Measurements from ENCODE around the gene FBP1.

The FBP1 gene

DNA sequence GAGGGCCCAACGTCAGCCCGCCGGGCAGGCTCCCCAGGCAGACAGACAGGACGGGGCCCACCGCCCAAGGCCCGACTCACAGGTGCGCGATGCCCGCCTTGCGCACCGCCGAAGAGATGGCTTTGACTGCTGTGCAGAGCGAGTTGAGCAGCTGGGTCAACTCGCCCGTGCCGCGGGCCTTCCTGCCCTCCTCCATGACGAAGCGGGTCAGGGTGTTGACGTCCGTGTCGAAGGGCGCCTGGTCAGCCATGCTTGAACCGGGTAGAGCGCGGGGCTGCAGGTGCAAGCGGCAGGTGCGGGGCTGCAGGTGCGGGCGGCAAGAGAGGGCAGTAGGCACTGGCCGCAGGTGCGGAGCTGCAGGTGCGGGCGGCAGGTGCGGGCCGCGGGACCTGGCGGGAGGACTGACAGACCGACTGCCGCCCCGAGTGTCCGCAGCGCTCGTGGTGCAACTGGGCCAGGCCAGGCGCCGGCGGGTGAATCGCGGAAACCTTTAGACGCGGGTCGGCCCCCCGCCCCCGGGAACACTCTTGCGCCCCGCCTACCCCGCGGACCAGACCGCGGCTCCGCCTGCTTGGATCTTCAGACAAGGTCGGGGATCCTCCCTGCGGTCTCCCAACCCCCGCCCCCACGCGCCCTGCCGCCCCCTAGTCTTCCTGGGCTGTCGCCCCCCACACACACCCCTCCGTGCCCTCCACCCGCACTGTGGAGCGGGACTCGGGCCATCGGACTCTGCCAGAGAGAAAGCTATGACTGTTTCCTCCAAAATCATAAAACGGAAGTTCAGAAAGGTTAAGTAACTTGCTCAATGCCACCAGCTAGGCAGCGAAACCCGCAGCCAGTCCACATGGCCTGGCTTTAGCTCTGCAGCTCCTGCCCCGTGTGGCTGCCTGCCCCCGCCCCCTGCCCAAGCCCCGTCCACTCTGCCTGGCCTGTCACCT, at the start of gene FBP1:
FBP1 (minus strand) TSS at position 458 of the 938 bp plus-strand sequence; CDS start at position 250, 208 bp downstream.
- H3K9me3 Mint-ChIP-seq, result no peaks in the 10 kb centered on the region
- H3K27ac Mint-ChIP-seq, result peak within 1 kb of the TSS; percentile 72
- H3K27me3 Mint-ChIP-seq, result peaks cover 15% of the 10 kb centered on the region
- H3K4me1 Mint-ChIP-seq (ENCODE audit: low read depth), result peaks cover 19% of the 10 kb centered on the region
- no peaks in the 10 kb centered on the region for H3K36me3 Mint-ChIP-seq (ENCODE audit: low read depth)
- H3K4me3 Mint-ChIP-seq, result peak within 1 kb of the TSS; percentile 78
- peak; percentile 65 for DNase-seq

- H3K4me3 Mint-ChIP-seq, result no peak overlapping the region
- peaks cover 5% of the 10 kb centered on the region for H3K27me3 Mint-ChIP-seq
- no peak overlapping the region for H3K27ac Mint-ChIP-seq
- H3K9me3 Mint-ChIP-seq, result no peaks in the 10 kb centered on the region
- no peaks in the 10 kb centered on the region for H3K4me1 Mint-ChIP-seq (ENCODE audit: low read depth)
- no peak for DNase-seq
- H3K36me3 Mint-ChIP-seq (ENCODE audit: low read depth), result no peaks in the 10 kb centered on the region
Measured at GRCh38 chr9:94687451-94687850, 48.1 kb upstream of the FBP1 start.

- DNase-seq, result no peak
- Mint-ChIP-seq H3K36me3 (ENCODE audit: low read depth) (no peaks in the 10 kb centered on the region), H3K27me3 (peaks cover 7% of the 10 kb centered on the region), H3K4me3 (no peak overlapping the region), H3K27ac (no peak overlapping the region), H3K4me1 (ENCODE audit: low read depth) (no peaks in the 10 kb centered on the region), H3K9me3 (no peaks in the 10 kb centered on the region)
Measured at GRCh38 chr9:94685359-94685758, 46.0 kb upstream of the FBP1 start.

GRCh38 chr9:94681508-94681907, 42.2 kb upstream of the FBP1 start:
- H3K36me3 Mint-ChIP-seq (ENCODE audit: low read depth), result no peaks in the 10 kb centered on the region
- no peak overlapping the region for H3K27ac Mint-ChIP-seq
- no peaks in the 10 kb centered on the region for H3K9me3 Mint-ChIP-seq
- peak; percentile 67 for DNase-seq
- no peaks in the 10 kb centered on the region for H3K4me1 Mint-ChIP-seq (ENCODE audit: low read depth)
- no peak overlapping the region for H3K4me3 Mint-ChIP-seq
- peaks cover 16% of the 10 kb centered on the region for H3K27me3 Mint-ChIP-seq

- Mint-ChIP-seq H3K27me3 (peaks cover 14% of the 10 kb centered on the region), H3K4me1 (ENCODE audit: low read depth) (no peaks in the 10 kb centered on the region), H3K4me3 (no peak overlapping the region), H3K9me3 (no peaks in the 10 kb centered on the region), H3K27ac (no peak overlapping the region), H3K36me3 (ENCODE audit: low read depth) (no peaks in the 10 kb centered on the region)
- DNase-seq, result no peak
Measured at GRCh38 chr9:94680621-94681020, 41.3 kb upstream of the FBP1 start.

DNA sequence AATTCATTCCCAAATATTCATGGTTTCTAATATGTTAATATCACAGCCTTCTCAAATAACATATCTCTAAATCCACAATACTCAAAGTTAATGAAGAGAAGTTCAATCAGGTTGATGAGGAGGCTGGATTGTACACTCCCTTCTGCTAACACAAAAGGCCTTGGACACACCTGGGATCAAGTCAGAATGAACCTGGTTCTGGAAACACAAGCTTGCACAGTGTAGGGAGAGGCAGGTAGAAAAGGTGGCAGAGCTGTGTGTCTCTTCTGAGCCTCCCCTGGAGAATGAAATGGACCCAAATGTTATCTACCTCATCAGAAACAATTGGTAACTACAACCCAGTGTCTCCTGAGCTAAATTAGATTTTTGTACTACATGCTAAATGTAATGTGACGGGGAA, 40.7 kb upstream of the FBP1 start:
- H3K27ac Mint-ChIP-seq, result no peak overlapping the region
- H3K9me3 Mint-ChIP-seq, result no peaks in the 10 kb centered on the region

DNA sequence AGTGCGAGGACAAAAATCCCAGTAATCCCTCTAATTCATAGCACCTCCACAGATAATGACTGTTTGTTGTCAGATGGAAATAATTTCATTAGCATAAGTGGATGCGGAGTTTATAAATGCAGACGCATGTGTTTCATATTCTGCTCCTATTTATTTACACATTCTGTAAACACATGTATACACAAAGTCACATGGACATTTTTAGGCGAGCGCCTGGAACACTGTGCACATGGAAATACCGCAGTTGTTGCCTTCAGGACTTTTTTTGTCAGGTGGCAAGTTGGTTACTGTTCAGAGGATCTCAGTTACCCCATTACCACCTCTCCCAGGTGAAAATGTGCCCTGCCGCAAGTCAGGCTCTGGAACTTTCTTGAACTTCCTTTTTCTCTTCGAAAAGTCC, 40.3 kb upstream of the FBP1 start:
- H3K27me3 Mint-ChIP-seq, result peaks cover 14% of the 10 kb centered on the region
- H3K27ac Mint-ChIP-seq, result no peak overlapping the region
- no peak for DNase-seq
- no peaks in the 10 kb centered on the region for H3K4me1 Mint-ChIP-seq (ENCODE audit: low read depth)
- no peak overlapping the region for H3K4me3 Mint-ChIP-seq
- no peaks in the 10 kb centered on the region for H3K36me3 Mint-ChIP-seq (ENCODE audit: low read depth)
- no peaks in the 10 kb centered on the region for H3K9me3 Mint-ChIP-seq

More for the DNA sequence above, 40.7 kb upstream of the FBP1 start:
- peaks cover 14% of the 10 kb centered on the region for H3K27me3 Mint-ChIP-seq
- H3K4me1 Mint-ChIP-seq (ENCODE audit: low read depth), result no peaks in the 10 kb centered on the region
- no peaks in the 10 kb centered on the region for H3K36me3 Mint-ChIP-seq (ENCODE audit: low read depth)
- H3K4me3 Mint-ChIP-seq, result no peak overlapping the region
- no peak for DNase-seq

DNA sequence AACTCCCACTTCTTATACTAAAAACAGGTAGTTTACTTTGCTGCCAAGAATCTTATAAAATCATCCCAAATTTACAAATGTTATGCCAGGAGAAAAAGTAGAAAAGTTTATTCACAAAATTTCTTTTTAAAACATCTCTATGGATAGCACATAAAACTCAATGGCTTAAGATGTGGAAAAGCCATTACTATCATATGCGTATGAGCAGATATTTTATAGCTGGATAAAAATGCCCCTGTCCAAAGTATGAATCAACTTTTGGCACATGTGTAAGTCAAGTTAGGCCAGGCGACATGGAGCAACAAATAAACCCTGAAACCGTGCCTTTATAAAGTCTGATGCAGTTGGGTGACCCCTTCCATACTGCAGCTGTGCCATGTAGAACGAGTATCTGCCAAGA, 38.6 kb upstream of the FBP1 start:
- peaks cover 14% of the 10 kb centered on the region for H3K27me3 Mint-ChIP-seq

GRCh38 chr9:94676446-94677131, 37.3 kb upstream of the FBP1 start:
- Mint-ChIP-seq H3K4me1 (ENCODE audit: low read depth) (no peaks in the 10 kb centered on the region), H3K27ac (no peak overlapping the region), H3K36me3 (ENCODE audit: low read depth) (no peaks in the 10 kb centered on the region), H3K9me3 (no peaks in the 10 kb centered on the region), H3K27me3 (peaks cover 14% of the 10 kb centered on the region), H3K4me3 (no peak overlapping the region)
- no peak for DNase-seq

More for the DNA sequence above, 38.6 kb upstream of the FBP1 start:
- no peaks in the 10 kb centered on the region for H3K9me3 Mint-ChIP-seq
- no peak overlapping the region for H3K4me3 Mint-ChIP-seq
- H3K4me1 Mint-ChIP-seq (ENCODE audit: low read depth), result no peaks in the 10 kb centered on the region
- no peak for DNase-seq
- H3K27ac Mint-ChIP-seq, result no peak overlapping the region
- H3K36me3 Mint-ChIP-seq (ENCODE audit: low read depth), result no peaks in the 10 kb centered on the region

GRCh38 chr9:94675008-94675881, 35.9 kb upstream of the FBP1 start:
- Mint-ChIP-seq H3K27me3 (peaks cover 12% of the 10 kb centered on the region), H3K4me1 (ENCODE audit: low read depth) (no peaks in the 10 kb centered on the region), H3K9me3 (no peaks in the 10 kb centered on the region), H3K4me3 (no peak overlapping the region), H3K36me3 (ENCODE audit: low read depth) (no peaks in the 10 kb centered on the region), H3K27ac (no peak overlapping the region)
- DNase-seq, result no peak

DNA sequence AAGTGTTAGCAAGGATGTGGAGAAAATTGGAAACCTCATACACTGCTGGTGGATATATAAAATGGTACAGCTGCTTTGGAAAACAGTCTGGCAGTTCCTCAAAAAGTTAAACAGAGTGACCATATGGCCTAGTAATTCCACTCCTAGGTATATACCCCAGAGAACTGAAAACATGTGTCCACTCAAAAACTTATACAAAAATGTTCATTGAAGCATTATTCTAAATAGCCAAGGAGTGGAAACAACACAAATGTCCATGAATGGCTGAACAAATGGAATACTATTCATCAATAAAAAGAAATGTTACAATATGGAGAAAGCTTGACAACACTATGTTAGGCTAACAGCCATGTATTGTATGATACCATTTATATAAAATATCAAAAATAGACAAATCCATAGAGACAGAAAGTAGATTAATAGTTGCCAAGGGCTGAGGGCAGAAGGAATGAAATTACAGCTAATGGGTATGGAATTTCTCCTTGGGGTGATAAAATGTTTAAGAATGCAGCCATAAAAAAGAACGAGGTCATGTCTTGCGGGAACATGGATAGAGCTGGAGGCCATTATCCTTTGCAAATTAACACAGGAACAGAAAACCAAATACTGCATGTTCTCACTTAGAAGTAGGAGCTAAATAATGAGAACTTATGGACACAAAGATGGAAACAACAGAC, 33.6 kb upstream of the FBP1 start:
- peaks cover 11% of the 10 kb centered on the region for H3K4me1 Mint-ChIP-seq (ENCODE audit: low read depth)
- no peaks in the 10 kb centered on the region for H3K9me3 Mint-ChIP-seq
- no peaks in the 10 kb centered on the region for H3K36me3 Mint-ChIP-seq (ENCODE audit: low read depth)
- no peak overlapping the region for H3K4me3 Mint-ChIP-seq
- DNase-seq, result no peak
- H3K27ac Mint-ChIP-seq, result no peak overlapping the region
- H3K27me3 Mint-ChIP-seq, result no peaks in the 10 kb centered on the region

DNA sequence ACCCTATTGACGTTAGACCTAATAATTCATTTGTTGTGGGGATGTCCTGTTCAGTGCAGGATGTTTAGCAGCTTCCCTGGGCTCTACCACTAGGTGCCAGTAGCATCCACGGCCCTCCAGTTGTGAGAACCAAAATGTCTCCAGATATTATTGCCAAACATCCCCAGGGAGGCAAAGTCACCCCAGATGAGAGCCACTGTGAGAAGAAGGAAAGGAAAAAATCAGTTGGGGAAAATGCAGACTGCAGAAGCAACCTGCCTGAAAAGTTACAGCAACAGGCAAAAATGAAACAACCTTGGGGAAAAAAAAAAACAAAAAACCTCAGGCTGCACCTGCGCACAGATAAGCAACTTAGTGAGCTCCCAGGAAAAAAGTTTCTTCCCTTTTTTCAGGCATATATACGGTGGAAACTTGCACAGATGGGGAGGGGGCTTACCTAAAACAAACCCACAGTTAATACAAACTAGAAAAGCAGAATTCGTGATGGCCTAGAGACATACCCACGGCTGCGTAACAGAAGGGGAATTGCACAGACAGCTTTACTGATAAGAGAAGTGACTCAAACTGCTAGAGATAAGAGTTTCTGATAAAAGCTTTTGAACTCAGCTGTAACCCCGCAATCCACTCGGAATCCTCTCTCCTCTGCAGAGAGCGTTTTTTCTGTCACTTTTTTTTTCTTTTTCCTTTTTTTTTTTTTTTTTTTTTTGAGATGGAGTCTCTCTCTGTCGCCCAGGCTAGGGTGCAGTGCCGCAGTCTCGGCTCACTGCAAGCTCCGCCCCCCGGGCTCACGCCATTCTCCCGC, 29.8 kb upstream of the FBP1 start:
- H3K27me3 Mint-ChIP-seq, result peaks cover 8% of the 10 kb centered on the region
- peak; percentile 66 for DNase-seq
- H3K36me3 Mint-ChIP-seq (ENCODE audit: low read depth), result no peaks in the 10 kb centered on the region
- H3K27ac Mint-ChIP-seq, result peak overlapping the region; percentile 41
- peaks cover 11% of the 10 kb centered on the region for H3K4me1 Mint-ChIP-seq (ENCODE audit: low read depth)
- H3K9me3 Mint-ChIP-seq, result no peaks in the 10 kb centered on the region
- peak overlapping the region; percentile 75 for H3K4me3 Mint-ChIP-seq

GRCh38 chr9:94668418-94668927, 29.2 kb upstream of the FBP1 start:
- H3K4me1 Mint-ChIP-seq (ENCODE audit: low read depth), result peaks cover 11% of the 10 kb centered on the region
- no peak overlapping the region for H3K27ac Mint-ChIP-seq
- H3K9me3 Mint-ChIP-seq, result no peaks in the 10 kb centered on the region
- no peak for DNase-seq
- H3K36me3 Mint-ChIP-seq (ENCODE audit: low read depth), result no peaks in the 10 kb centered on the region
- H3K27me3 Mint-ChIP-seq, result peaks cover 8% of the 10 kb centered on the region
- no peak overlapping the region for H3K4me3 Mint-ChIP-seq

All from activated T-cell treated with anti-CD3 and anti-CD28 coated beads, Interleukin-2, amount 50 U/mL, for 24 hours (primary cell).